ENCODE measurements around the gene TBC1D20. TPM values are rescaled to one million over a fixed set of nuclear protein-coding genes. Genes with fewer than 3 reads are reported as not detected.
A peak's percentile ranks its signal among the peaks of the same experiment; 100 is the strongest.

The TBC1D20 gene
- total RNA-seq, 1 donor = 34.4 TPM

- peak; percentile 26 for DNase-seq (ENCODE audit: low read depth)
- H3K4me3 ChIP-seq (ENCODE audit: low read depth, low read length) = no peak overlapping the region
- no peak for TF ChIP-seq CTCF (IDR thresholded peaks at IDR 0.05; ENCODE audit: insufficient read depth, low read length)
Observed at GRCh38 chr20:474581-474980, 12.2 kb upstream of the TBC1D20 start.

DNA sequence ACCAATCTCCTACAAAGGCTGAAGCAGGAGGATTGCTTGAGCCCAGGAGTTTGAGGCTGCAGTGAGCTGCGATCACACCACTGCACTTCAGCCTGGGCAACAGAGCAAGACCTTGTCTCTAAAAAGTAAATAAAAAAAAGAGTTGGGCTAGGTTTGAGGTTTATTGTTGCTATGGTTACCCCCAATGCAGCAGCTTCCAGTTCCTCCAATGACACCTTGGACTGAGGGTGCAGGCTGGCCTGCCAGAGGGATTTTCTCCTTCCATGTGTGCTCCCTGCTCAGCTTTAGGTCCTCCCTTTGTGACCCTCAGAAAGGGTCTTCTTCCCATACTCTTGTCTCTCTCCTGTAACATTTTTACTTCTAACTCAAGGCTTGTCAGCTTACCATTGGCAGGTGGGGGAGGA, 10.6 kb upstream of the TBC1D20 start:
- no peak for TF ChIP-seq CTCF (IDR thresholded peaks at IDR 0.05; ENCODE audit: insufficient read depth, low read length)
- DNase-seq (ENCODE audit: low read depth) = no peak
- H3K4me3 ChIP-seq (ENCODE audit: low read depth, low read length) = no peak overlapping the region

DNA sequence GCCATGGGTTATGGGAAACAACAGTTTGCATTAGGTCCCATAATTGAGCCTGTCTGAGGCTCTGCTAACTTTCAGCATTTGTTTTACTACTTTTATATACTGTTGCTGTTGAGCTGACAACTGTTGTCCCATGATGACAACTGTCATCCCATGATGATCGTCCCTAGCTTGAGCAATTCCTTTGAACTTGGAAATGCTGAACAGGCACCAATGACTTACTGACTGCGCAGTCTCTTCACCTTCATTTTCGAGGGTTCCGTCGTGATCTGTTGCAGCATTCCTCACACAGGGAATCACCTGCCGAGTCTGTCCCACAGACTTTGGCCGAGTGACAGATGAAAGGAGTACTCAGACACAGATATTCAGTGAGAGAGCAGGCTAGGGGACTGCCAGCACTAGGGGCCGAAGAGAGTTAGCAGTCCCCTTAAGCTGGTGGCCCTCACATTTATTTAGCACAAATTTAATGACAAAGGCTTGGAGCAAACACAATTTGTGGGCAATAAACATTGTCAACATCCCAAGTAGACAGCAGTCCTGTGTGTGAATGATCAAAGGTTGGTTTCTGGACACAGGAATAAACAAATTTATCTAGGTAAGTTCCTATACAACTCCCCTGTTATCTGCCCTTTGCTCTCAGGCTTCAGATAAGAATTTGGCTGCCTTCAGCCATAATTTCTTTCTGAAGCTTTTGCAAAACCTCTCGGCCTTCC, 10.0 kb upstream of the TBC1D20 start:
- TF ChIP-seq CTCF (IDR thresholded peaks at IDR 0.05; ENCODE audit: insufficient read depth, low read length) = no peak
- no peak overlapping the region for H3K4me3 ChIP-seq (ENCODE audit: low read depth, low read length)
- DNase-seq (ENCODE audit: low read depth) = no peak

DNA sequence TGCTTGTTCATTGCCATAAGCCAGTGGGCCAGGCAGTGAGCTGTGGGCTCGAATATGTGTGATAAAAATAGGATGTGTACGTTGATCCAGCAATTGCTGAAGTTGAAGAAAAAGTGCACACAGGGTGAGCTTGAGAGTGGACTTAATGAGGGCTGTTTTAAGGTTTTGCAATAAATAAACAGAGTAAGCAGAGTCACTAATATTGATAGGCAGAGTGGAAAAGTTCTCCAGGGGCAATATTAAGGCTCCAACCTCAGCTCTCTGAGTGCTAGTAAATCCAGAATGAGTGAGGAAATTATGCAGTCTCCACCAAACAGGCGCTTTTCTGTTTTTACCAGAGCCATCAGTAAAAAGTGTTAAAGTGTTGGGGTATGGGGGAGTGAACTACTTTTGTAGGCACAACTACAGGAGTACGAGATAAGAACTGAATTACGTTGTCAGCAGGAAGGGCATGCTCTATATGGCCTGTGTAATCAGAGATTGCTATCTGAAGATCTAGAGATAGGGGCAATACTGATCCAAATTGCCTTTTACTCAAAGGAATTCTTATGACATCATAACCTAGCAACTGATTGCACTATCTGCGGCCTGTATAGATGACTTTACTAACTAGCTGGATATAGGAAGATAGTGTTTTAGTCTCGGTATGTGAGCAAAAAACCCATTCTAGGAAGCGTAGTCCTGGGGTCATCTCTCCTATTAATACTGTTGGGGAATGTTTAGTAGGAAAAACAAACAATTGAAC, 7.6 kb upstream of the TBC1D20 start:
- no peak overlapping the region for H3K4me3 ChIP-seq (ENCODE audit: low read depth, low read length)
- DNase-seq (ENCODE audit: low read depth) = no peak
- TF ChIP-seq CTCF (IDR thresholded peaks at IDR 0.05; ENCODE audit: insufficient read depth, low read length) = no peak

GRCh38 chr20:467755-468154, 5.4 kb upstream of the TBC1D20 start:
- DNase-seq (ENCODE audit: low read depth) = no peak
- TF ChIP-seq CTCF (IDR thresholded peaks at IDR 0.05; ENCODE audit: insufficient read depth, low read length) = no peak

DNA sequence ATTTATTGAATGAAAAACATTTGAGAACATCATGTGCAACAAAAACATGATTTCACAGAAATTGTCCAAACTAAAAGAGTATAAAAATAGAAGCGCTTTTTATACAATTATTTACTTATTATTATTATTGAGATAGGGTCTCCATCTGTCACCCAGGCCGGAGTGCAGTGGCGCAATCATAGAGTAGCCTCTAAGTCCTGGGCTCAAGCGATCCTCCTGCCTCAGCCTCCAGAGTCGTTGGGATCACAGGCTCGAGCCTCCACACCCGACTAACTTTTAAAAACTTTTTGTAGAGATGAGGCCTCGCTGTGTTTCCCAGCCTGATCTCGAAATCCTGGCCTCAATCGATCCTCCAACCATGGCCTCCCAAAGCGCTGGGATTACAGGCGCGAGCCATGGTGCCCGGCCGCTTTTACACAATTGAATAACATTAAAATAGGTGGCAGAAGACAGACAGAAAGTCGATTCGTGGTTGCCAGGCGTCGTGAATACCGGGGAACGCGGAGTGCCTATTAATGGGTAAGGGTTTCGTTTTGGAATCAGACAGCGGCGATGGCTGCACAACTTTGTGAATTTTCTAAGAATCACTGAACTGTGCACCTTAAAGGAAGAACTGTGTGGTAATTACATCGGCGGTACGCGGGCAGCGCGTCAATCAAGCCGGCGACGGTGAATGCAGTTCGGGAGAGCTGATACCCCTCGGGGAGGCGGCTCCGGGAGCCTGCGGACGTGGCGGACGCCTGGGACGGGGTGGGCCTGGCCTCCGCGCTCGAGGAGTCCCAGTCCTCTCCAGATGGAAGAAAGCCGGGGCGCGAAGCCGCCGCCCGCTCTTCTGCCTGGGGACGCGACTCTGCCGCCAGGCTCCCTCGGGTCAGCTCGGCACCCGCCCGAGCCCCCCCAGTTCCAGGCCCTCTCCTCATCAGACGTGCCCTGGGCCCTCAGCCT, 807 bp downstream of the TBC1D20 start:
- peak; percentile 35 for DNase-seq (ENCODE audit: low read depth)
- peak overlapping the region; percentile 83 for H3K4me3 ChIP-seq (ENCODE audit: low read depth, low read length)
- TF ChIP-seq CTCF (IDR thresholded peaks at IDR 0.05; ENCODE audit: insufficient read depth, low read length) = no peak

More at GRCh38 chr20:467755-468154, 5.4 kb upstream of the TBC1D20 start:
- no peak overlapping the region for H3K4me3 ChIP-seq (ENCODE audit: low read depth, low read length)

All from fibroblast of the aortic adventitia (primary cell).